Gastrocnemius medialis (tissue), 4 donors: ENCODE results near the gene GNAO1.

Experiments used
- CTCF ChIP-seq, 5 experiments: fragments of 450-650 bp in 3 of 5; fragments of 200-600 bp in 2 of 5; sonication (generic) in 2 of 5; IDR thresholded peaks in 4 of 5; conservative IDR thresholded peaks in 1 of 5; 1 replicate in 4 of 5; 2 replicates in 1 of 5; pipeline ENCODE4 v1.5.1; 2016 to 2019; ENCODE audit warnings: antibody characterized with exemption in 5 of 5, mild to moderate bottlenecking in 3 of 5, moderate library complexity in 3 of 5
- POLR2A ChIP-seq, 2 donors: fragments of 450-650 bp; IDR thresholded peaks; one replicate each; pipeline ENCODE4 v1.6.1; 2017; ENCODE audit warnings: antibody characterized with exemption in 2 of 2, mild to moderate bottlenecking in 2 of 2, moderate library complexity in 2 of 2

- TF ChIP-seq CTCF (IDR thresholded peaks at IDR 0.05 in 4 of 5, conservative IDR thresholded peaks at IDR 0.05 in 1 of 5) (no peak), POLR2A (IDR thresholded peaks at IDR 0.05) (no peak)
Observed at GRCh38 chr16:56309008-56309407, 117.7 kb downstream of the GNAO1 start.
